H1 (cell line): ENCODE results near the gene MYO1D. TPM values are rescaled to one million over a fixed set of nuclear protein-coding genes. Genes with fewer than 3 reads are reported as not detected.

ENCODE experiments used
- CTCF ChIA-PET: fragments of 300-600 bp; sonication (Branson Sonifier 250); formaldehyde crosslinking; loops from one replicate; lab custom pipeline; 2021; ENCODE audit not compliant: partially characterized antibody; lab: Charles Lee
- POLR2A ChIA-PET: fragments of 300-600 bp; sonication (Branson Sonifier 250); formaldehyde crosslinking; loops from one replicate; lab custom pipeline; 2021; ENCODE audit warnings: inconsistent platforms; ENCODE audit not compliant: partially characterized antibody; lab: Charles Lee
- DNase-seq, 2 experiments: peaks; one replicate each; pipeline versions ENCODE4 v3.0.0 to v3.0.0-alpha.2; 2010 to 2022; ENCODE audit warnings: low spot score in 2 of 2, low read depth in 1 of 2, mixed read lengths in 1 of 2
- FAIRE-seq: peaks from 2 replicates; lab custom pipeline; 2011; peaks lifted over from hg19 to GRCh38; lab: Jason Lieb, UNC
- H2AFZ ChIP-seq: 2 replicates; pipeline ENCODE4 v1.8.1; 2012; ENCODE audit warnings: low read length, inconsistent platforms
- H2AK5ac ChIP-seq: 2 replicates; pipeline ENCODE4 v1.6.1; 2013; ENCODE audit warnings: low read depth, low read length
- H2BK120ac ChIP-seq: replicated peaks from 2 replicates; pipeline ENCODE3; 2013; ENCODE audit warnings: low read depth, low read length, inconsistent platforms
- H2BK12ac ChIP-seq: 2 replicates; pipeline ENCODE4 v1.6.1; 2013; ENCODE audit warnings: low read depth, low read length
- H2BK15ac ChIP-seq: 2 replicates; pipeline ENCODE4 v1.6.1; 2013; ENCODE audit warnings: low read length
- H2BK20ac ChIP-seq: 2 replicates; pipeline ENCODE4 v1.6.1; 2013; ENCODE audit warnings: low read length
- H2BK5ac ChIP-seq: 2 replicates; pipeline ENCODE4 v1.6.1; 2013; ENCODE audit warnings: low read depth, low read length
- H3K14ac ChIP-seq: 2 replicates; pipeline ENCODE4 v1.6.1; 2013; ENCODE audit warnings: inconsistent platforms; ENCODE audit not compliant: insufficient read length
- H3K18ac ChIP-seq: 2 replicates; pipeline ENCODE4 v1.6.1; 2013; ENCODE audit warnings: low read length; ENCODE audit errors: extremely low read depth
- H3K23ac ChIP-seq: 2 replicates; pipeline ENCODE4 v1.6.1; 2013; ENCODE audit warnings: inconsistent platforms; ENCODE audit not compliant: insufficient read length
- H3K23me2 ChIP-seq: 2 replicates; pipeline ENCODE4 v1.6.1; 2013; ENCODE audit warnings: low read depth, low read length
- H3K27ac ChIP-seq: 2 replicates; pipeline ENCODE4 v1.6.1; 2011; ENCODE audit warnings: low read depth, low read length, inconsistent platforms
- H3K27me3 ChIP-seq, 4 experiments: replicated peaks in 1 of 4; 1 replicate in 1 of 4; 2 replicates in 3 of 4; pipeline versions ENCODE4 v1.6.1 to v1.8.1; 2011 to 2013; ENCODE audit warnings: low read length in 3 of 4, mild to moderate bottlenecking in 3 of 4, inconsistent platforms in 2 of 4, mixed read lengths in 2 of 4, moderate library complexity in 1 of 4; ENCODE audit not compliant: control insufficient read depth in 3 of 4, insufficient read depth in 3 of 4; ENCODE audit errors: extremely low read depth in 1 of 4
- H3K36me3 ChIP-seq, 4 experiments: 2 replicates each; pipeline versions ENCODE4 v1.6.1 to v1.8.1; 2011 to 2013; ENCODE audit warnings: mild to moderate bottlenecking in 4 of 4, low read length in 3 of 4, moderate library complexity in 2 of 4, control low read depth in 1 of 4, inconsistent platforms in 1 of 4; ENCODE audit not compliant: insufficient read depth in 4 of 4, control insufficient read depth in 2 of 4
- H3K4ac ChIP-seq: replicated peaks from 2 replicates; pipeline ENCODE3; 2013; ENCODE audit warnings: low read length, low read depth, mixed read lengths, inconsistent platforms; ENCODE audit not compliant: insufficient read length
- H3K4me1 ChIP-seq, 4 experiments: replicated peaks in 1 of 4; 1 replicate in 1 of 4; 2 replicates in 3 of 4; pipeline versions ENCODE4 v1.6.1 to v1.8.1; 2011 to 2013; ENCODE audit warnings: low read length in 3 of 4, inconsistent platforms in 2 of 4, mixed read lengths in 1 of 4; ENCODE audit not compliant: insufficient read depth in 4 of 4, control insufficient read depth in 3 of 4
- H3K4me2 ChIP-seq, 2 experiments: 2 replicates each; pipeline versions ENCODE4 v1.6.1 to v1.8.1; 2011 to 2013; ENCODE audit warnings: low read depth in 2 of 2, low read length in 2 of 2, control low read depth in 1 of 2, inconsistent platforms in 1 of 2, mild to moderate bottlenecking in 1 of 2; ENCODE audit not compliant: insufficient read depth in 1 of 2
- H3K4me3 ChIP-seq, 4 experiments: fragments of 200-600, 300-600 bp in 1 of 4; sonication (generic), shearing (Covaris generic), sonication (Bioruptor Twin) in 1 of 4; 2 replicates each; pipeline versions ENCODE4 v1.5.1 to v1.8.1; 2011 to 2016; ENCODE audit warnings: low read length in 4 of 4, low read depth in 3 of 4, control low read depth in 2 of 4, inconsistent platforms in 2 of 4, mild to moderate bottlenecking in 2 of 4, mixed read lengths in 1 of 4, moderate library complexity in 1 of 4; ENCODE audit not compliant: insufficient read depth in 2 of 4; ENCODE audit errors: extremely low read depth in 1 of 4
- H3K56ac ChIP-seq: replicated peaks from 2 replicates; pipeline ENCODE3; 2013; ENCODE audit warnings: low read depth, mild to moderate bottlenecking, mixed read lengths, low read length, inconsistent platforms; ENCODE audit not compliant: insufficient read length
- H3K79me1 ChIP-seq: 2 replicates; pipeline ENCODE4 v1.6.1; 2013; ENCODE audit warnings: low read depth, low read length, control low read depth
- H3K79me2 ChIP-seq, 2 experiments: 2 replicates each; pipeline versions ENCODE4 v1.6.1 to v1.8.1; 2012 to 2013; ENCODE audit warnings: low read length in 2 of 2, mild to moderate bottlenecking in 2 of 2, inconsistent platforms in 1 of 2; ENCODE audit not compliant: insufficient read depth in 2 of 2, control insufficient read depth in 1 of 2
- H3K9ac ChIP-seq, 4 experiments: replicated peaks in 1 of 4; 1 replicate in 1 of 4; 2 replicates in 3 of 4; pipeline versions ENCODE4 v1.6.1 to v1.8.1; 2011 to 2013; ENCODE audit warnings: low read depth in 3 of 4, low read length in 3 of 4, control low read depth in 2 of 4, mild to moderate bottlenecking in 2 of 4, moderate library complexity in 2 of 4, inconsistent platforms in 1 of 4; ENCODE audit errors: extremely low read depth in 1 of 4
- H3K9me3 ChIP-seq, 2 experiments: 2 replicates each; pipeline versions ENCODE4 v1.6.1 to v1.8.1; 2012 to 2013; ENCODE audit warnings: mild to moderate bottlenecking in 2 of 2, moderate library complexity in 2 of 2, control low read depth in 1 of 2, inconsistent platforms in 1 of 2, low read depth in 1 of 2, low read length in 1 of 2, mixed read lengths in 1 of 2; ENCODE audit not compliant: insufficient read depth in 2 of 2
- H4K20me1 ChIP-seq, 2 experiments: replicated peaks in 1 of 2; 2 replicates each; pipeline versions ENCODE3 to v1.8.1; 2011 to 2013; ENCODE audit warnings: inconsistent platforms in 2 of 2, low read length in 2 of 2, mild to moderate bottlenecking in 1 of 2; ENCODE audit not compliant: insufficient read depth in 2 of 2, control insufficient read depth in 1 of 2
- H4K5ac ChIP-seq: 2 replicates; pipeline ENCODE4 v1.6.1; 2013; ENCODE audit warnings: low read length, low read depth, mixed read lengths, inconsistent platforms; ENCODE audit not compliant: insufficient read length
- H4K8ac ChIP-seq: 2 replicates; pipeline ENCODE4 v1.8.0; 2013; ENCODE audit warnings: mild to moderate bottlenecking, moderate library complexity, low read length, inconsistent platforms; ENCODE audit not compliant: insufficient read depth; ENCODE audit errors: extremely low read depth
- H4K91ac ChIP-seq: replicated peaks from 2 replicates; pipeline ENCODE3; 2013; ENCODE audit warnings: low read length, mixed read lengths, inconsistent platforms; ENCODE audit not compliant: insufficient read length
- ASH2L ChIP-seq: fragments of 200-600, 300-600 bp; sonication (generic); IDR thresholded peaks from one replicate; pipeline ENCODE4 v1.7.1; 2017; ENCODE audit warnings: low read length
- CEBPB ChIP-seq: IDR thresholded peaks from 2 replicates; pipeline ENCODE4 v1.6.1; 2012; ENCODE audit warnings: low read depth, low read length
- CTBP2 ChIP-seq: IDR thresholded peaks from 2 replicates; pipeline ENCODE4 v1.7.0; 2011; ENCODE audit warnings: borderline replicate concordance, mild to moderate bottlenecking, moderate library complexity, mixed read lengths, low read length; ENCODE audit not compliant: insufficient read depth, insufficient read length
- CTCF ChIP-seq, 3 experiments: IDR thresholded peaks; 1 replicate in 2 of 3; 2 replicates in 1 of 3; pipeline versions ENCODE4 v1.5.1 to v1.6.1; 2011; ENCODE audit warnings: low read length in 3 of 3, mild to moderate bottlenecking in 3 of 3, inconsistent platforms in 2 of 3, low read depth in 1 of 3, moderate library complexity in 1 of 3; ENCODE audit not compliant: insufficient read depth in 1 of 3; ENCODE audit errors: control extremely low read depth in 1 of 3
- GABPA ChIP-seq: IDR thresholded peaks from 2 replicates; pipeline ENCODE4 v1.6.1; 2011; ENCODE audit warnings: mild to moderate bottlenecking, low read length, moderate library complexity, borderline replicate concordance; ENCODE audit not compliant: insufficient read depth
- HDAC2 ChIP-seq, 2 experiments: fragments of 300-600 bp in 1 of 2; sonication (generic) in 1 of 2; IDR thresholded peaks; 2 replicates each; pipeline ENCODE4 v1.6.1; 2011 to 2012; ENCODE audit warnings: low read depth in 2 of 2, low read length in 2 of 2, mild to moderate bottlenecking in 2 of 2, moderate library complexity in 2 of 2, borderline replicate concordance in 1 of 2, inconsistent platforms in 1 of 2
- HDAC6 ChIP-seq: IDR thresholded peaks from one replicate; pipeline ENCODE4 v1.7.1; 2012; ENCODE audit warnings: low read depth, mild to moderate bottlenecking, inconsistent platforms, low read length, moderate library complexity
- NRF1 ChIP-seq: IDR thresholded peaks from 2 replicates; pipeline ENCODE4 v1.6.1; 2011; ENCODE audit warnings: mild to moderate bottlenecking, low read depth, low read length, improper control_type of control experiment
- SRF ChIP-seq: IDR thresholded peaks from 2 replicates; pipeline ENCODE4 v1.6.1; 2011; ENCODE audit warnings: mild to moderate bottlenecking, low read depth, low read length, moderate library complexity
- TAF7 ChIP-seq: optimal IDR thresholded peaks from 2 replicates; pipeline ENCODE3; 2011; ENCODE audit warnings: low read depth, mild to moderate bottlenecking, inconsistent platforms, low read length, moderate library complexity, borderline replicate concordance
- WGBS, 2 experiments: shearing (Covaris generic) in 1 of 2; methylation state at CpG; one replicate each; pipeline versions ENCODE4 v1.1.6 to v1.1.7; 2013 to 2015; ENCODE audit warnings: low lambda C conversion rate in 2 of 2, mixed read lengths in 2 of 2, inconsistent platforms in 1 of 2, low coverage in 1 of 2, missing lambda C conversion rate in 1 of 2; ENCODE audit not compliant: insufficient replicate concordance in 2 of 2, insufficient coverage in 1 of 2, insufficient read length in 1 of 2; ENCODE audit errors: extremely low coverage in 1 of 2, missing lambda C conversion rate in 1 of 2; 5-methylcytosine and 5-hydroxymethylcytosine counted together
- polyA plus RNA-seq, 7 experiments: library from polyadenylated mRNA; depleted of rRNA in 3 of 7; stranded (reverse) in 5 of 7; unstranded in 2 of 7; fragments of >200 nt in 5 of 7; fragments of 200-250 nt in 2 of 7; gene quantifications; 1 replicate in 5 of 7; 2 replicates in 1 of 7; 4 replicates in 1 of 7; pipeline versions ENCODE4 v1.2.1 to v1.2.3, GENCODE V29; 2011 to 2013; ENCODE audit warnings: missing spikeins in 2 of 7, mixed read lengths in 2 of 7
- total RNA-seq: library from RNA; stranded (reverse); fragmentation: NEBNext Ultra II Directional; extraction: Animal tissue kit (Norgen Biotek cat#: 25700); gene quantifications from 2 replicates; pipeline ENCODE4 v1.2.1, GENCODE V29; 2021

The MYO1D gene
- total and polyA plus RNA-seq, 2 of the 8 experiments (the other 6 are each of a cell fraction or from before 2014, with no cell fraction given) = 6.5 to 25.4 TPM

- Histone ChIP-seq H2BK20ac (no peak overlapping the region), H3K27me3 (no peaks in the 10 kb centered on the region)
- POLR2A ChIA-PET = interaction anchor here (1.4 kb wide), 1 partner anchor 45 kb away, joined by 3 read pairs; no protein-coding TSS in a partner anchor
- TF ChIP-seq HDAC2 (IDR thresholded peaks at IDR 0.05; ENCODE audit: borderline replicate concordance in 1 of 2, low read depth in 2 of 2, low read length in 2 of 2) = no peak
- TF ChIP-seq SRF = no peak
- TF ChIP-seq CTBP2 = no peak
- no peak for TF ChIP-seq NRF1
- no peak for TF ChIP-seq ASH2L
- TF ChIP-seq HDAC6 = no peak
- TF ChIP-seq GABPA = no peak
- no peak for TF ChIP-seq TAF7
- no peak for TF ChIP-seq CEBPB
- no peak for TF ChIP-seq CTCF (IDR thresholded peaks at IDR 0.05; ENCODE audit: control extremely low read depth in 1 of 3, insufficient read depth in 1 of 3, low read depth in 1 of 3, low read length in 3 of 3)
Observed at GRCh38 chr17:32529604-32530003, 347.3 kb downstream of the MYO1D start.

More at GRCh38 chr17:32529604-32530003, 347.3 kb downstream of the MYO1D start:
- Histone ChIP-seq H3K14ac (no peak overlapping the region), H4K8ac (no peak overlapping the region; the same call in 1 of the 2 replicates), H2BK15ac (no peak overlapping the region), H3K56ac (no peak overlapping the region), H2BK120ac (no peak overlapping the region), H4K91ac (no peak overlapping the region), H3K79me1 (no peaks in the 10 kb centered on the region), H2AK5ac (no peak overlapping the region), H4K5ac (no peak overlapping the region), H2BK5ac (no peak overlapping the region), H3K27ac (no peak overlapping the region), H2BK12ac (no peak overlapping the region), H3K23me2 (peaks cover 2% of the 10 kb centered on the region; the same call in 1 of the 2 replicates), H3K4me3 (no peak overlapping the region), H3K4me1 (peaks cover 0 to 2% (median 0%) of the 10 kb centered on the region in 4 experiments; a peak in 2 of 7 replicates), H3K9me3 (no peaks in the 10 kb centered on the region), H2AFZ (no peak overlapping the region), H3K4me2 (no peak overlapping the region), H3K79me2 (no peaks in the 10 kb centered on the region), H3K23ac (no peak overlapping the region), H4K20me1 (no peaks in the 10 kb centered on the region), H3K36me3 (no peaks in the 10 kb centered on the region), H3K9ac (no peak overlapping the region), H3K18ac (no peak overlapping the region), H3K4ac (peak overlapping the region; percentile 14)
- CTCF ChIA-PET = interaction anchor here (0.6 to 1.1 kb wide), 3 partner anchors 9 to 67 kb away, joined by 3 read pairs; no protein-coding TSS in a partner anchor
- WGBS, 2 experiments = 91% methylated on average over 10 of the region's 10 CpGs; no CpG with 5 or more reads in 1 of the 2 experiments
- DNase-seq (no peak), FAIRE-seq (no peak)
